Heart left ventricle (tissue), 13 donors: ENCODE measurements around the gene TTC34.

ENCODE experiments used
- POLR2A ChIP-seq, 2 donors: fragments of 450-650 bp; IDR thresholded peaks; one replicate each; pipeline ENCODE4 v1.6.1; 2017; ENCODE audit warnings: antibody characterized with exemption in 2 of 2, mild to moderate bottlenecking in 2 of 2, moderate library complexity in 2 of 2
- TF ChIP-seq, protein P1 (sequence below), 12 donors: fragments of 200-600 bp; sonication (generic) in 4 of 12; IDR thresholded peaks; one replicate each; pipeline versions ENCODE4 v1.5.0 to v1.8.0; 2018 to 2022; ENCODE audit warnings: antibody characterized with exemption in 12 of 12, mild to moderate bottlenecking in 5 of 12
- donor health status: ischemic (EF 13 %, LVEDD 7.1; RV severe dilation, severe dysfunction).
- donor health status: DM: no; HTN: yes; CAD: no.
- donor health status: DM: no; HTN: no; CAD: no.
- donor health status: ischemic (EF 25% LVEDD 6.9; RV normal size, moderate dysfunction).
- donor health status: ischemic (EF 25% LVEDD 5.7; RV mildly dilated, moderate dysfunction).
- donor health status: ischemic (EF 35%, LVEDD 5.7; RV mildly dilated, moderate dysfunction).
- donor health status: nonischemic (EF 11% LVEDD 7.7; RV severe dilation, severe dysfunction).
- donor health status: DM: yes; HTN: yes; CAD: no.
- donor health status: PGD.
- donor health status: ischemic (EF 29% LVEDD 5.4; RV normal size, mild dysfunction).
- donor health status: nonischemic (EF 23%, LVEDD 6.1; RV moderate dilation, normal function).

GRCh38 chr1:2783435-2784397 is 17.8 kb downstream of the TTC34 start:
- TF ChIP-seq, protein P1, sequence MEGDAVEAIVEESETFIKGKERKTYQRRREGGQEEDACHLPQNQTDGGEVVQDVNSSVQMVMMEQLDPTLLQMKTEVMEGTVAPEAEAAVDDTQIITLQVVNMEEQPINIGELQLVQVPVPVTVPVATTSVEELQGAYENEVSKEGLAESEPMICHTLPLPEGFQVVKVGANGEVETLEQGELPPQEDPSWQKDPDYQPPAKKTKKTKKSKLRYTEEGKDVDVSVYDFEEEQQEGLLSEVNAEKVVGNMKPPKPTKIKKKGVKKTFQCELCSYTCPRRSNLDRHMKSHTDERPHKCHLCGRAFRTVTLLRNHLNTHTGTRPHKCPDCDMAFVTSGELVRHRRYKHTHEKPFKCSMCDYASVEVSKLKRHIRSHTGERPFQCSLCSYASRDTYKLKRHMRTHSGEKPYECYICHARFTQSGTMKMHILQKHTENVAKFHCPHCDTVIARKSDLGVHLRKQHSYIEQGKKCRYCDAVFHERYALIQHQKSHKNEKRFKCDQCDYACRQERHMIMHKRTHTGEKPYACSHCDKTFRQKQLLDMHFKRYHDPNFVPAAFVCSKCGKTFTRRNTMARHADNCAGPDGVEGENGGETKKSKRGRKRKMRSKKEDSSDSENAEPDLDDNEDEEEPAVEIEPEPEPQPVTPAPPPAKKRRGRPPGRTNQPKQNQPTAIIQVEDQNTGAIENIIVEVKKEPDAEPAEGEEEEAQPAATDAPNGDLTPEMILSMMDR (IDR thresholded peaks at IDR 0.05) = no peak
- no peak for TF ChIP-seq POLR2A (IDR thresholded peaks at IDR 0.05)
